ENCODE results near the gene DDA1.

Gene DDA1

GRCh38 chr19:17311455-17312188, 2.3 kb downstream of the DDA1 start:
- Histone ChIP-seq H3K9ac (ENCODE audit: low read length) (no peak overlapping the region), H3K27me3 (ENCODE audit: insufficient read depth, low read length) (no peaks in the 10 kb centered on the region), H4K91ac (ENCODE audit: low read depth, low read length) (peak overlapping the region; percentile 61), H2BK120ac (ENCODE audit: insufficient read depth, low read length, poor library complexity) (no peak overlapping the region), H2BK12ac (ENCODE audit: low read length) (peak overlapping the region; percentile 63), H3K23ac (ENCODE audit: low read length) (no peak overlapping the region), H3K4me3 (ENCODE audit: low read depth, low read length) (peak overlapping the region; percentile 6), H3K4ac (ENCODE audit: low read depth, low read length) (no peak overlapping the region), H3K79me1 (ENCODE audit: low read length) (peaks cover 14% of the 10 kb centered on the region), H3K18ac (ENCODE audit: low read length) (peak overlapping the region; percentile 2), H2BK5ac (ENCODE audit: low read depth, low read length, poor library complexity) (peak overlapping the region; percentile 10), H4K8ac (ENCODE audit: low read depth, low read length) (no peak overlapping the region), H3K4me2 (ENCODE audit: low read length) (peak overlapping the region; percentile 46), H3K14ac (ENCODE audit: low read length) (peak overlapping the region; percentile 2), H3K4me1 (ENCODE audit: control insufficient read depth in 1 of 2, insufficient read depth in 2 of 2, low read length in 2 of 2) (peaks cover 29 to 34% of the 10 kb centered on the region in 2 experiments), H3K27ac (ENCODE audit: low read depth, low read length) (peak overlapping the region; percentile 83), H2AFZ (ENCODE audit: insufficient read depth, low read length, poor library complexity) (no peak overlapping the region), H3K36me3 (ENCODE audit: control insufficient read depth in 1 of 2, insufficient read depth in 2 of 2, low read length in 2 of 2) (peaks cover 28 to 35% of the 10 kb centered on the region in 2 experiments), H3K79me2 (ENCODE audit: control insufficient read depth, insufficient read depth, low read length, poor library complexity) (peaks cover 14% of the 10 kb centered on the region), H2AK5ac (ENCODE audit: low read length) (no peak overlapping the region), H4K12ac (ENCODE audit: low read depth, low read length) (no peak overlapping the region), H3K9me3 (ENCODE audit: insufficient read depth, low read depth, low read length) (peaks cover 4% of the 10 kb centered on the region)
- WGBS (ENCODE audit: extremely low coverage, insufficient coverage, insufficient read length): no CpG with 5 or more reads among the region's 11 CpGs
- peak; percentile 99 for DNase-seq

- Histone ChIP-seq H3K27me3 (ENCODE audit: insufficient read depth, low read length) (no peaks in the 10 kb centered on the region), H4K91ac (ENCODE audit: low read depth, low read length) (peak overlapping the region; percentile 58), H3K79me2 (ENCODE audit: control insufficient read depth, insufficient read depth, low read length, poor library complexity) (peaks cover 14% of the 10 kb centered on the region), H3K4me2 (ENCODE audit: low read length) (peak overlapping the region; percentile 46), H4K8ac (ENCODE audit: low read depth, low read length) (peak overlapping the region; percentile 24), H3K36me3 (ENCODE audit: control insufficient read depth in 1 of 2, insufficient read depth in 2 of 2, low read length in 2 of 2) (peaks cover 29 to 40% of the 10 kb centered on the region in 2 experiments), H3K9ac (ENCODE audit: low read length) (peak overlapping the region; percentile 42), H3K14ac (ENCODE audit: low read length) (peak overlapping the region; percentile 17), H3K4me3 (ENCODE audit: low read depth, low read length) (peak overlapping the region; percentile 6), H2AFZ (ENCODE audit: insufficient read depth, low read length, poor library complexity) (no peak overlapping the region), H2AK5ac (ENCODE audit: low read length) (no peak overlapping the region), H3K23ac (ENCODE audit: low read length) (no peak overlapping the region), H3K79me1 (ENCODE audit: low read length) (peaks cover 14% of the 10 kb centered on the region), H4K12ac (ENCODE audit: low read depth, low read length) (no peak overlapping the region), H2BK5ac (ENCODE audit: low read depth, low read length, poor library complexity) (peak overlapping the region; percentile 10), H2BK12ac (ENCODE audit: low read length) (peak overlapping the region; percentile 5), H3K9me3 (ENCODE audit: insufficient read depth, low read depth, low read length) (peaks cover 4% of the 10 kb centered on the region), H2BK120ac (ENCODE audit: insufficient read depth, low read length, poor library complexity) (peak overlapping the region; percentile 15), H3K18ac (ENCODE audit: low read length) (peak overlapping the region; percentile 15), H3K4ac (ENCODE audit: low read depth, low read length) (peak overlapping the region; percentile 47), H3K4me1 (ENCODE audit: control insufficient read depth in 1 of 2, insufficient read depth in 2 of 2, low read length in 2 of 2) (peaks cover 29 to 34% of the 10 kb centered on the region in 2 experiments), H3K27ac (ENCODE audit: low read depth, low read length) (peak overlapping the region; percentile 83)
- no peak for DNase-seq
- WGBS (ENCODE audit: extremely low coverage, insufficient coverage, insufficient read length): no CpG with 5 or more reads among the region's 20 CpGs
These were observed 3.1 kb downstream of the DDA1 start for GRCh38 chr19:17312189-17313113.

GRCh38 chr19:17314007-17314593, 4.7 kb downstream of the DDA1 start:
- no peak overlapping the region for H4K91ac ChIP-seq (ENCODE audit: low read depth, low read length)
- peak overlapping the region; percentile 29 for H3K4ac ChIP-seq (ENCODE audit: low read depth, low read length)
- H3K4me2 ChIP-seq (ENCODE audit: low read length): no peak overlapping the region
- H3K9ac ChIP-seq (ENCODE audit: low read length): no peak overlapping the region
- no peak overlapping the region for H3K4me3 ChIP-seq (ENCODE audit: low read depth, low read length)
- no peak overlapping the region for H3K27ac ChIP-seq (ENCODE audit: low read depth, low read length)
- no peak overlapping the region for H3K23ac ChIP-seq (ENCODE audit: low read length)
- no peak for DNase-seq
- no peak overlapping the region for H2AFZ ChIP-seq (ENCODE audit: insufficient read depth, low read length, poor library complexity)
- H2BK120ac ChIP-seq (ENCODE audit: insufficient read depth, low read length, poor library complexity): no peak overlapping the region
- H2BK12ac ChIP-seq (ENCODE audit: low read length): no peak overlapping the region
- no peak overlapping the region for H2AK5ac ChIP-seq (ENCODE audit: low read length)
- WGBS (ENCODE audit: extremely low coverage, insufficient coverage, insufficient read length): no CpG with 5 or more reads among the region's 19 CpGs
- H3K4me1 ChIP-seq (ENCODE audit: control insufficient read depth in 1 of 2, insufficient read depth in 2 of 2, low read length in 2 of 2): peaks cover 26 to 29% of the 10 kb centered on the region in 2 experiments
- peak overlapping the region; percentile 58 for H3K18ac ChIP-seq (ENCODE audit: low read length)
- no peak overlapping the region for H3K14ac ChIP-seq (ENCODE audit: low read length)
- no peak overlapping the region for H2BK5ac ChIP-seq (ENCODE audit: low read depth, low read length, poor library complexity)
- peaks cover 14% of the 10 kb centered on the region for H3K79me2 ChIP-seq (ENCODE audit: control insufficient read depth, insufficient read depth, low read length, poor library complexity)
- peaks cover 4% of the 10 kb centered on the region for H3K9me3 ChIP-seq (ENCODE audit: insufficient read depth, low read depth, low read length)
- H3K36me3 ChIP-seq (ENCODE audit: control insufficient read depth in 1 of 2, insufficient read depth in 2 of 2, low read length in 2 of 2): peaks cover 39 to 46% of the 10 kb centered on the region in 2 experiments
- no peaks in the 10 kb centered on the region for H3K27me3 ChIP-seq (ENCODE audit: insufficient read depth, low read length)
- no peak overlapping the region for H4K12ac ChIP-seq (ENCODE audit: low read depth, low read length)
- no peak overlapping the region for H4K8ac ChIP-seq (ENCODE audit: low read depth, low read length)
- H3K79me1 ChIP-seq (ENCODE audit: low read length): peaks cover 14% of the 10 kb centered on the region

GRCh38 chr19:17318966-17319365, 9.6 kb downstream of the DDA1 start:
- WGBS (ENCODE audit: extremely low coverage, insufficient coverage, insufficient read length): no CpG with 5 or more reads among the region's 6 CpGs
- Histone ChIP-seq H2BK12ac (ENCODE audit: low read length) (no peak overlapping the region), H3K4me1 (ENCODE audit: control insufficient read depth in 1 of 2, insufficient read depth in 2 of 2, low read length in 2 of 2) (no peaks in the 10 kb centered on the region), H4K12ac (ENCODE audit: low read depth, low read length) (no peak overlapping the region), H3K36me3 (ENCODE audit: control insufficient read depth in 1 of 2, insufficient read depth in 2 of 2, low read length in 2 of 2) (peaks cover 65 to 66% of the 10 kb centered on the region in 2 experiments), H3K79me1 (ENCODE audit: low read length) (no peaks in the 10 kb centered on the region), H3K4me3 (ENCODE audit: low read depth, low read length) (no peak overlapping the region), H3K23ac (ENCODE audit: low read length) (no peak overlapping the region), H3K4ac (ENCODE audit: low read depth, low read length) (no peak overlapping the region), H3K18ac (ENCODE audit: low read length) (no peak overlapping the region), H3K9me3 (ENCODE audit: insufficient read depth, low read depth, low read length) (peaks cover 3% of the 10 kb centered on the region), H3K27me3 (ENCODE audit: insufficient read depth, low read length) (no peaks in the 10 kb centered on the region), H2BK5ac (ENCODE audit: low read depth, low read length, poor library complexity) (no peak overlapping the region), H4K8ac (ENCODE audit: low read depth, low read length) (no peak overlapping the region), H3K4me2 (ENCODE audit: low read length) (no peak overlapping the region), H2AK5ac (ENCODE audit: low read length) (no peak overlapping the region), H2BK120ac (ENCODE audit: insufficient read depth, low read length, poor library complexity) (no peak overlapping the region), H4K91ac (ENCODE audit: low read depth, low read length) (no peak overlapping the region), H3K79me2 (ENCODE audit: control insufficient read depth, insufficient read depth, low read length, poor library complexity) (no peaks in the 10 kb centered on the region), H2AFZ (ENCODE audit: insufficient read depth, low read length, poor library complexity) (no peak overlapping the region), H3K14ac (ENCODE audit: low read length) (no peak overlapping the region), H3K27ac (ENCODE audit: low read depth, low read length) (no peak overlapping the region), H3K9ac (ENCODE audit: low read length) (no peak overlapping the region)
- peak in 1 of 2 donors; percentile 0 for DNase-seq
